Measurements from ENCODE around the gene MOXD1. TPM values are rescaled to one million over a fixed set of nuclear protein-coding genes. Genes with fewer than 3 reads are reported as not detected.
A peak's percentile ranks its signal among the peaks of the same experiment; 100 is the strongest.

The MOXD1 gene
- total and polyA plus RNA-seq, 8 donors: 40.3 to 106 (median 57.1) TPM

- H3K9me3 ChIP-seq: no peaks in the 10 kb centered on the region
- no peak overlapping the region for H3K27ac ChIP-seq
- H3K27me3 ChIP-seq: no peaks in the 10 kb centered on the region
- no peaks in the 10 kb centered on the region for H3K36me3 ChIP-seq
- DNase-seq (peak in 1 of 4 donors; percentile 45), ATAC-seq (peak; percentile 50)
- no peaks in the 10 kb centered on the region for H3K4me1 ChIP-seq
- peak; percentile 29 to 56 for TF ChIP-seq CTCF (IDR thresholded peaks at IDR 0.05)
- no peak overlapping the region for H3K4me3 ChIP-seq
- intact Hi-C loops (cut with DNase I): no loop called here
Measured at GRCh38 chr6:132298344-132298949, 102.8 kb downstream of the MOXD1 start.

- Histone ChIP-seq H3K4me3 (no peak overlapping the region), H3K27ac (no peak overlapping the region), H3K4me1 (no peaks in the 10 kb centered on the region), H3K27me3 (no peaks in the 10 kb centered on the region), H3K36me3 (no peaks in the 10 kb centered on the region), H3K9me3 (no peaks in the 10 kb centered on the region)
- ATAC-seq (no peak), DNase-seq (no peak)
- no peak for TF ChIP-seq CTCF (IDR thresholded peaks at IDR 0.05)
- intact Hi-C loops (cut with DNase I): loop anchor here in 1 of 2 donors (10.0 kb wide), 1 partner anchor 195 kb away; no protein-coding TSS in a partner anchor
Measured at GRCh38 chr6:132289756-132290155, 111.5 kb downstream of the MOXD1 start.

GRCh38 chr6:132287101-132287500 lies 114.2 kb downstream of the MOXD1 start:
- DNase-seq (no peak), ATAC-seq (no peak)
- Histone ChIP-seq H3K36me3 (no peaks in the 10 kb centered on the region), H3K4me1 (no peaks in the 10 kb centered on the region), H3K27me3 (no peaks in the 10 kb centered on the region), H3K27ac (no peak overlapping the region), H3K4me3 (no peak overlapping the region), H3K9me3 (no peaks in the 10 kb centered on the region)
- intact Hi-C loops (cut with DNase I): loop anchor here in 1 of 2 donors (10.0 kb wide), 1 partner anchor 198 kb away; no protein-coding TSS in a partner anchor
- TF ChIP-seq CTCF (IDR thresholded peaks at IDR 0.05): no peak

GRCh38 chr6:132286298-132287019 lies 114.8 kb downstream of the MOXD1 start:
- TF ChIP-seq CTCF (IDR thresholded peaks at IDR 0.05): no peak
- H3K27ac ChIP-seq: no peak overlapping the region
- no peaks in the 10 kb centered on the region for H3K27me3 ChIP-seq
- intact Hi-C loops (cut with DNase I): loop anchor here in 1 of 2 donors (10.0 kb wide), 1 partner anchor 198 kb away; no protein-coding TSS in a partner anchor
- H3K9me3 ChIP-seq: no peaks in the 10 kb centered on the region
- H3K36me3 ChIP-seq: no peaks in the 10 kb centered on the region
- no peaks in the 10 kb centered on the region for H3K4me1 ChIP-seq
- DNase-seq (no peak), ATAC-seq (no peak)
- H3K4me3 ChIP-seq: no peak overlapping the region
